IPS-11a (cell line): ENCODE measurements around the gene MYOD1.

Experiments
- H3K4me3 ChIP-seq: one replicate; pipeline ENCODE4 v1.5.1; 2013; ENCODE audit warnings: low read depth, low read length, control low read depth

MYOD1 gene

GRCh38 chr11:17748761-17749721 lies 29.7 kb downstream of the MYOD1 start:
- H3K4me3 ChIP-seq: no peak overlapping the region

GRCh38 chr11:17750013-17750800 lies 30.8 kb downstream of the MYOD1 start:
- no peak overlapping the region for H3K4me3 ChIP-seq

GRCh38 chr11:17750801-17751165 lies 31.4 kb downstream of the MYOD1 start:
- H3K4me3 ChIP-seq: no peak overlapping the region

GRCh38 chr11:17751558-17751957 lies 32.2 kb downstream of the MYOD1 start:
- no peak overlapping the region for H3K4me3 ChIP-seq

GRCh38 chr11:17752144-17752543 lies 32.8 kb downstream of the MYOD1 start:
- no peak overlapping the region for H3K4me3 ChIP-seq

GRCh38 chr11:17753153-17753552 lies 33.8 kb downstream of the MYOD1 start:
- H3K4me3 ChIP-seq: no peak overlapping the region

GRCh38 chr11:17753641-17754040 lies 34.3 kb downstream of the MYOD1 start:
- no peak overlapping the region for H3K4me3 ChIP-seq

GRCh38 chr11:17755891-17756290 lies 36.5 kb downstream of the MYOD1 start:
- no peak overlapping the region for H3K4me3 ChIP-seq

- H3K4me3 ChIP-seq: no peak overlapping the region
Observed at GRCh38 chr11:17760102-17761029, 41.0 kb downstream of the MYOD1 start.

GRCh38 chr11:17762309-17762974 lies 43.1 kb downstream of the MYOD1 start:
- H3K4me3 ChIP-seq: no peak overlapping the region

- no peak overlapping the region for H3K4me3 ChIP-seq
Observed at GRCh38 chr11:17763244-17763643, 43.9 kb downstream of the MYOD1 start.

- no peak overlapping the region for H3K4me3 ChIP-seq
Observed at GRCh38 chr11:17763703-17764102, 44.3 kb downstream of the MYOD1 start.

GRCh38 chr11:17764446-17765218 lies 45.3 kb downstream of the MYOD1 start:
- no peak overlapping the region for H3K4me3 ChIP-seq

- H3K4me3 ChIP-seq: no peak overlapping the region
Observed at GRCh38 chr11:17765356-17766072, 46.1 kb downstream of the MYOD1 start.

- no peak overlapping the region for H3K4me3 ChIP-seq
Observed at GRCh38 chr11:17766073-17766359, 46.6 kb downstream of the MYOD1 start.

- no peak overlapping the region for H3K4me3 ChIP-seq
Observed at GRCh38 chr11:17766590-17766989, 47.2 kb downstream of the MYOD1 start.

- H3K4me3 ChIP-seq: no peak overlapping the region
Observed at GRCh38 chr11:17767301-17767885, 48.0 kb downstream of the MYOD1 start.

- no peak overlapping the region for H3K4me3 ChIP-seq
Observed at GRCh38 chr11:17767914-17768313, 48.5 kb downstream of the MYOD1 start.

- no peak overlapping the region for H3K4me3 ChIP-seq
Observed at GRCh38 chr11:17768547-17768946, 49.2 kb downstream of the MYOD1 start.
